Measurements from ENCODE around the gene BRINP3. TPM values are rescaled to one million over a fixed set of nuclear protein-coding genes. Genes with fewer than 3 reads are reported as not detected.
A peak's percentile ranks its signal among the peaks of the same experiment; 100 is the strongest.
"Not testable (repeated sequence)": the region's sequence is repeated elsewhere in the genome, so short reads cannot be mapped to it uniquely, and the experiment has no call there.

BRINP3 gene
- total RNA-seq = 10 to 100 TPM; 14.0 to 50.0 (median 42.7) TPM

- no peaks in the 10 kb centered on the region for H3K36me3 ChIP-seq
- peak within 1 kb of the TSS in 3 of 4 donors; percentile 68 to 84 (median 83) for H3K27ac ChIP-seq
- no peak for DNase-seq
- H3K4me1 ChIP-seq = no peaks in the 10 kb centered on the region
- H3K4me3 ChIP-seq = peak within 1 kb of the TSS in 3 of 4 donors; percentile 24 to 63 (median 51)
- H3K27me3 ChIP-seq = no peaks in the 10 kb centered on the region
- TF ChIP-seq POLR2A (IDR thresholded peaks at IDR 0.05) (no peak), CTCF (IDR thresholded peaks at IDR 0.05) (no peak)
- no peaks in the 10 kb centered on the region for H3K9me3 ChIP-seq
These were observed at the start of gene BRINP3 for GRCh38 chr1:190477762-190478148. Gene BRINP3 (minus strand): TSS chr1:190477864.

- Histone ChIP-seq H3K4me1 (no peaks in the 10 kb centered on the region), H3K9me3 (no peaks in the 10 kb centered on the region), H3K36me3 (no peaks in the 10 kb centered on the region), H3K27me3 (no peaks in the 10 kb centered on the region), H3K4me3 (no peak overlapping the region), H3K27ac (no peak overlapping the region)
- no peak for DNase-seq
- TF ChIP-seq CTCF (IDR thresholded peaks at IDR 0.05) (no peak), POLR2A (IDR thresholded peaks at IDR 0.05) (no peak)
These were observed 33.9 kb upstream of the BRINP3 start for GRCh38 chr1:190511554-190511953.

DNA sequence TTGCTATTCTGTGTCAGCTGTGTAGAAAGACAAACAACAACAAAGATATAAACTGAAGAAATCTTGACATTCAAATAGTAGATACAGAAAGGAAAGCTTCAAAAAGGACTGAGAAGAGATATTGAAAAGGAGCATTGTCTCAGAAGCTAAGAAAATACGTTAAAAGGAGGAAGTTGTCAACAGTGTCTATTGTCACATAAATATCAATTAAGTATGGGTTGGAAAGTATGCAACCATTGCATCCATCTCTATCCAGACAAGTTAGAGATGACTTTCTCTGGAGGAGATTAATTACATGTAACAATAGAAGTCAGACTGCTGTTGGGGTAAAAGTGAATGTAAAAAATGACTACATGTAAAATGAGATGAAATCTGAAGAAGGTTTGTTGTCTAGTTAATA lies 29.7 kb upstream of the BRINP3 start:
- no peak for DNase-seq
- H3K36me3 ChIP-seq = no peaks in the 10 kb centered on the region
- no peak overlapping the region for H3K27ac ChIP-seq
- TF ChIP-seq CTCF (IDR thresholded peaks at IDR 0.05) (no peak), POLR2A (IDR thresholded peaks at IDR 0.05) (no peak)
- H3K27me3 ChIP-seq = no peaks in the 10 kb centered on the region
- H3K4me3 ChIP-seq = no peak overlapping the region
- H3K4me1 ChIP-seq = no peaks in the 10 kb centered on the region
- H3K9me3 ChIP-seq = no peaks in the 10 kb centered on the region

DNA sequence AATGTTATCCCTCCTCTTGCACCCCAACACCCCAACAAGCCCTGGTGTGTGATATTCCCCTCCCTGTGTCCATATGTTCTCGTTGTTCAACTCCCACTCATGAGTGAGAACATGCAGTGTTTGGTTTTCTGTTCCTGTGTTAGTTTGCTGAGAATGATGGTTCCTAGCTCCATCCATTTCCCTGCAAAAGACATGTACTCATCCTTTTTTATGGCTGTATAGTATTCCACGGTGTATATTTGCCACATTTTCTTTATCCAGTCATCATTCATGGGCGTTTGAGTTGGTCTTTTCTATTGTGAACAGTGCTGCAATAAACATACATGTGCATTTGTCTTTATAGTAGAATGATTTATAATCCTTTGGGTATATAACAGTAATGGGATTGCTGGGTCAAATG lies 26.9 kb upstream of the BRINP3 start:
- not testable (repeated sequence) for H3K4me1 ChIP-seq, DNase-seq, H3K27me3 ChIP-seq, H3K4me3 ChIP-seq, H3K36me3 ChIP-seq, H3K27ac ChIP-seq, H3K9me3 ChIP-seq

DNA sequence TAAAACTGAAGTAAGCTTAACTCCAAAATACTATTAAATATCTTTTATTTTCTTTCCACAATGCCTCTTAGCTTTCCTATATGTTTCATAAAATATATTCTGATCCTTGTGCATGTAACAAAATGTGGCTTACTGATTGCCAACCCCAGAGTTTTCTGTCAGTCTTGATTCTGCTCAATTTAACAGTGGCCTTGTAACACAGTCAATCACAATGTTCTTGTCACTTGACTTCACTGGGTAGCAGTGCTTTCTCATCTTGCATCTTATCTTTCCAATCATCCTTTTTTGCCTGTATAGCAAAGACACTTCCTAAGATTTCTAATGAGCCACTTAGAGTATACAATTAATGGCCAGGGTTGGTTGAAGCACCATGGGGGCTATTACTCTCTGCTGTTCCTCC lies 19.9 kb upstream of the BRINP3 start:
- Histone ChIP-seq H3K27me3 (no peaks in the 10 kb centered on the region), H3K4me1 (no peaks in the 10 kb centered on the region), H3K27ac (no peak overlapping the region), H3K36me3 (no peaks in the 10 kb centered on the region), H3K4me3 (no peak overlapping the region), H3K9me3 (no peaks in the 10 kb centered on the region)
- TF ChIP-seq CTCF (IDR thresholded peaks at IDR 0.05) (no peak), POLR2A (IDR thresholded peaks at IDR 0.05) (no peak)
- DNase-seq = no peak

GRCh38 chr1:190494451-190494850 lies 16.8 kb upstream of the BRINP3 start:
- Histone ChIP-seq H3K27ac (no peak overlapping the region), H3K4me3 (no peak overlapping the region), H3K36me3 (no peaks in the 10 kb centered on the region), H3K4me1 (no peaks in the 10 kb centered on the region), H3K27me3 (no peaks in the 10 kb centered on the region), H3K9me3 (no peaks in the 10 kb centered on the region)
- TF ChIP-seq CTCF (IDR thresholded peaks at IDR 0.05) (no peak), POLR2A (IDR thresholded peaks at IDR 0.05) (no peak)
- no peak for DNase-seq

All from Peyer's patch (tissue), 4 donors.